AG09319 (cell line): Measurements from ENCODE around the gene PDPN.

ENCODE experiments used
- DNase-seq: peaks from one replicate; pipeline ENCODE4 v3.0.0-alpha.2; 2010; ENCODE audit warnings: low read depth; ENCODE audit errors: extremely low read depth
- CTCF ChIP-seq: IDR thresholded peaks from 2 replicates; pipeline ENCODE4 v1.5.1; 2011; ENCODE audit warnings: low read depth, mild to moderate bottlenecking, inconsistent platforms, low read length, moderate library complexity

Gene PDPN

GRCh38 chr1:13576926-13577325, 6.7 kb upstream of the PDPN start:
- DNase-seq = no peak

GRCh38 chr1:13577846-13578245, 5.8 kb upstream of the PDPN start:
- no peak for TF ChIP-seq CTCF
- no peak for DNase-seq

More at GRCh38 chr1:13576926-13577325, 6.7 kb upstream of the PDPN start:
- no peak for TF ChIP-seq CTCF

- DNase-seq = no peak
- no peak for TF ChIP-seq CTCF
Measured at GRCh38 chr1:13581446-13581845, 2.2 kb upstream of the PDPN start.

GRCh38 chr1:13582713-13583443, 754 bp upstream of the PDPN start:
- TF ChIP-seq CTCF = no peak
- no peak for DNase-seq

DNA sequence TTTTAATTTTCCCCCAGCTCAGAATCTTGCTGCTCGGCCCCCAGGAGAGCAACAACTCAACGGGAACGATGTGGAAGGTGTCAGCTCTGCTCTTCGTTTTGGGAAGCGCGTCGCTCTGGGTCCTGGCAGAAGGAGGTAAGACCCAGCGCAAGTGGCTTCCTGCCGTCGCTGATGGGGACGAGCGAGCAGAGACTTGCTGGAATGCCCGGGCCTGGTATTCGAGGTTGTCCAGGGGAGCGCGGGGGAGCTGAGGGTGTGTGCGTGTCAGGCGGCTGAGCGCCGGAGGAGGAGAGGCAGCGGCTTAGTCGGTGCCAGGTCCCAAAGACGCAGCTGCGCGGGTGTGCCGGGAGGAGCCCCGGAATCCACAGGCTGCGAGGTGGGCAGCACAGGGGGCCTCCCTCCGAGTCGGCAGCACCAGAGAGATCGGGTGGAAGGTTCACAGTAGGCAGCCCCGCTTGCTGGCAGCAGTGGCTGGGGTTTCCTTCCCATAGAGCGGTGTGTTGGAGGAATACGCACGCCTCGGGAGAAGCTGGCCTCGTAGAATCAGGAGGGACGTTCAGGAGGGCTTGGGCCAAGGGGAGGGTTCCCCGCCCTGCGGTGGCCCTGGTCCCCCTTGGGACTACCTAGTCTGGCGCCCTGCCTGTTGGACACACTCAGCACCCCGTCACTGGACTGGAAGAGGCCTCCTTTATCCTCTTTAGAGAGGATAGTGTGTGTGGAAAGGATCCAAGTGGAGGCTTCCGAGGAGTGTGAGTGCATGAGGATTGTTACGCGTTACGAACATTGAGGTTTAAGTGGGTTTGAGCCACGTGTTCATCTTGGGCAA, 547 bp downstream of the PDPN start:
- no peak for TF ChIP-seq CTCF
- DNase-seq = no peak

GRCh38 chr1:13584876-13585611, 1.4 kb downstream of the PDPN start:
- DNase-seq = no peak
- TF ChIP-seq CTCF = no peak
